Neural cell (in vitro differentiated cells): ENCODE measurements around the gene CNST. TPM values are rescaled to one million over a fixed set of nuclear protein-coding genes. Genes with fewer than 3 reads are reported as not detected.

Experiments used
- H2AFZ ChIP-seq: fragments of 200-600, 300-800 bp; sonication (generic), shearing (Covaris generic); 2 replicates; pipeline ENCODE4 v1.6.0; 2014; ENCODE audit warnings: low read depth, mild to moderate bottlenecking, antibody characterized with exemption, low read length, moderate library complexity
- H3F3A ChIP-seq: fragments of 200-600 bp; shearing (Covaris generic); 2 replicates; pipeline ENCODE4 v1.6.1; 2016; ENCODE audit warnings: mild to moderate bottlenecking, moderate library complexity, mixed read lengths, antibody characterized with exemption, low read length; ENCODE audit not compliant: insufficient read depth, poor library complexity, severe bottlenecking
- H3K27ac ChIP-seq: fragments of 200-600, 300-800 bp; sonication (generic), shearing (Covaris generic); 2 replicates; pipeline ENCODE4 v1.5.1; 2014; ENCODE audit warnings: mild to moderate bottlenecking, low read length, moderate library complexity
- H3K27me3 ChIP-seq: fragments of 300-800, 200-600 bp; sonication (generic), shearing (Covaris generic); 2 replicates; pipeline ENCODE4 v1.6.0; 2014; ENCODE audit warnings: mild to moderate bottlenecking, low read depth, low read length, moderate library complexity; ENCODE audit not compliant: insufficient read depth
- H3K36me3 ChIP-seq: fragments of 300-800, 200-600 bp; sonication (generic), shearing (Covaris generic); 2 replicates; pipeline ENCODE4 v1.5.1; 2014; ENCODE audit warnings: mild to moderate bottlenecking, antibody characterized with exemption, low read length, moderate library complexity; ENCODE audit not compliant: insufficient read depth
- H3K4me2 ChIP-seq: fragments of 300-800, 200-600 bp; sonication (generic), shearing (Covaris generic); 2 replicates; pipeline ENCODE4 v1.6.0; 2014; ENCODE audit warnings: mild to moderate bottlenecking, low read length
- H3K4me3 ChIP-seq: fragments of 300-800, 200-600 bp; sonication (generic), shearing (Covaris generic); 2 replicates; pipeline ENCODE4 v1.5.1; 2014; ENCODE audit warnings: mild to moderate bottlenecking, low read length, moderate library complexity
- H3K79me2 ChIP-seq: fragments of 200-600 bp; shearing (Covaris generic); replicated peaks from 2 replicates; pipeline ENCODE4 v1.6.0; 2014; ENCODE audit warnings: mild to moderate bottlenecking, low read length, moderate library complexity; ENCODE audit not compliant: insufficient read depth
- H3K9ac ChIP-seq: fragments of 300-800, 200-600 bp; sonication (generic), shearing (Covaris generic); 2 replicates; pipeline ENCODE4 v1.6.1; 2016; ENCODE audit warnings: mild to moderate bottlenecking, low read length, mixed read lengths
- H3K9me2 ChIP-seq: fragments of 200-600 bp; shearing (Covaris generic); 2 replicates; pipeline ENCODE4 v1.6.1; 2016; ENCODE audit warnings: mild to moderate bottlenecking, low read length, mixed read lengths; ENCODE audit not compliant: insufficient read depth
- H3K9me3 ChIP-seq: fragments of 200-600, 300-800 bp; sonication (generic), shearing (Covaris generic); 2 replicates; pipeline ENCODE4 v1.6.1; 2016; ENCODE audit warnings: mild to moderate bottlenecking, mixed run types, low read length, moderate library complexity, mixed read lengths
- H4K20me1 ChIP-seq: fragments of 200-600 bp; shearing (Covaris generic); 2 replicates; pipeline ENCODE4 v1.6.1; 2016; ENCODE audit warnings: mild to moderate bottlenecking, mixed run types; ENCODE audit not compliant: insufficient read depth
- EP300 ChIP-seq: fragments of 450-650 bp; conservative IDR thresholded peaks from 2 replicates; pipeline ENCODE4 v1.6.1; 2014; ENCODE audit warnings: antibody characterized with exemption, mild to moderate bottlenecking, moderate library complexity; ENCODE audit not compliant: poor library complexity, severe bottlenecking
- EZH2 ChIP-seq: fragments of 200-600, 300-800 bp; shearing (Covaris generic), sonication (generic); IDR thresholded peaks from 2 replicates; pipeline ENCODE4 v1.6.1; 2014; ENCODE audit warnings: antibody characterized with exemption, low read length, borderline replicate concordance, mild to moderate bottlenecking; ENCODE audit not compliant: insufficient read depth, poor library complexity, severe bottlenecking
- MXI1 ChIP-seq: fragments of 450-650 bp; conservative IDR thresholded peaks from 2 replicates; pipeline ENCODE4 v1.6.1; 2014; ENCODE audit warnings: antibody characterized with exemption, mild to moderate bottlenecking; ENCODE audit not compliant: poor library complexity, severe bottlenecking
- POLR2AphosphoS5 ChIP-seq: IDR thresholded peaks from 2 replicates; pipeline ENCODE4 v1.6.1; 2012
- RAD21 ChIP-seq: fragments of 450-650 bp; conservative IDR thresholded peaks from 2 replicates; pipeline ENCODE4 v1.6.1; 2014; ENCODE audit warnings: antibody characterized with exemption, mild to moderate bottlenecking, moderate library complexity
- SMC3 ChIP-seq: fragments of 450-650 bp; conservative IDR thresholded peaks from 2 replicates; pipeline ENCODE4 v1.6.1; 2014; ENCODE audit warnings: antibody characterized with exemption, mild to moderate bottlenecking, moderate library complexity; ENCODE audit not compliant: poor library complexity
- TAF1 ChIP-seq: IDR thresholded peaks from 2 replicates; pipeline ENCODE4 v1.6.1; 2012; ENCODE audit warnings: low read depth
- polyA plus RNA-seq: library from polyadenylated mRNA; depleted of rRNA; stranded (reverse); fragments of >200 nt; gene quantifications from 2 replicates; pipeline ENCODE4 v1.2.3, GENCODE V29; 2014
- TF ChIP-seq, protein P1 (sequence below): IDR thresholded peaks from 2 replicates; pipeline ENCODE4 v1.6.1; 2012; ENCODE audit warnings: borderline replicate concordance
- TF ChIP-seq, protein P2 (sequence below): fragments of 450-650 bp; IDR thresholded peaks from 2 replicates; pipeline ENCODE4 v1.5.1; 2014; ENCODE audit warnings: antibody characterized with exemption, mild to moderate bottlenecking, moderate library complexity; ENCODE audit not compliant: poor library complexity, severe bottlenecking

CNST gene
- polyA plus RNA-seq, 1 donor from 2014 or later, result 26.3 TPM

DNA sequence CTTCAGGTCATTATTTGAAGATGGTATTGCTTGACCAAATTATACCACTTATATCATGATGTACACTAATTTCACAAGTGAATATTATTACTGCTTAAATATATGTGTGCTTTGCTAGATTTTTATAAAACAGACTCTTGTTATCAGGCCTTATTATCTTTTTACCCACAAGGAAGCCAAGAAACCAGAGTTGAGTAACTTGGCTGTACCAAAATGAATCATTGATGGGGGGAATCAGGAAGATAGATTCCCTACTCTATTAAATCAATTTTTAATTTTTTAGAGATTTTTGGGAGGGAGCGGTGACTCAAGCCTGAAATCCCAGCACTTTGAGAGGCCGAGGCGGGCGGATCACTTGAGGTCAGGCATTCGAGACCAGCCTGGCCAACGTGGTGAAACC is 141.9 kb downstream of the CNST start:
- TF ChIP-seq, protein P1, sequence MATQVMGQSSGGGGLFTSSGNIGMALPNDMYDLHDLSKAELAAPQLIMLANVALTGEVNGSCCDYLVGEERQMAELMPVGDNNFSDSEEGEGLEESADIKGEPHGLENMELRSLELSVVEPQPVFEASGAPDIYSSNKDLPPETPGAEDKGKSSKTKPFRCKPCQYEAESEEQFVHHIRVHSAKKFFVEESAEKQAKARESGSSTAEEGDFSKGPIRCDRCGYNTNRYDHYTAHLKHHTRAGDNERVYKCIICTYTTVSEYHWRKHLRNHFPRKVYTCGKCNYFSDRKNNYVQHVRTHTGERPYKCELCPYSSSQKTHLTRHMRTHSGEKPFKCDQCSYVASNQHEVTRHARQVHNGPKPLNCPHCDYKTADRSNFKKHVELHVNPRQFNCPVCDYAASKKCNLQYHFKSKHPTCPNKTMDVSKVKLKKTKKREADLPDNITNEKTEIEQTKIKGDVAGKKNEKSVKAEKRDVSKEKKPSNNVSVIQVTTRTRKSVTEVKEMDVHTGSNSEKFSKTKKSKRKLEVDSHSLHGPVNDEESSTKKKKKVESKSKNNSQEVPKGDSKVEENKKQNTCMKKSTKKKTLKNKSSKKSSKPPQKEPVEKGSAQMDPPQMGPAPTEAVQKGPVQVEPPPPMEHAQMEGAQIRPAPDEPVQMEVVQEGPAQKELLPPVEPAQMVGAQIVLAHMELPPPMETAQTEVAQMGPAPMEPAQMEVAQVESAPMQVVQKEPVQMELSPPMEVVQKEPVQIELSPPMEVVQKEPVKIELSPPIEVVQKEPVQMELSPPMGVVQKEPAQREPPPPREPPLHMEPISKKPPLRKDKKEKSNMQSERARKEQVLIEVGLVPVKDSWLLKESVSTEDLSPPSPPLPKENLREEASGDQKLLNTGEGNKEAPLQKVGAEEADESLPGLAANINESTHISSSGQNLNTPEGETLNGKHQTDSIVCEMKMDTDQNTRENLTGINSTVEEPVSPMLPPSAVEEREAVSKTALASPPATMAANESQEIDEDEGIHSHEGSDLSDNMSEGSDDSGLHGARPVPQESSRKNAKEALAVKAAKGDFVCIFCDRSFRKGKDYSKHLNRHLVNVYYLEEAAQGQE, result no peak
- TF ChIP-seq RAD21 (no peak), EZH2 (no peak), MXI1 (no peak), SMC3 (no peak), POLR2AphosphoS5 (no peak), EP300 (no peak), TAF1 (no peak)
- TF ChIP-seq, protein P2, sequence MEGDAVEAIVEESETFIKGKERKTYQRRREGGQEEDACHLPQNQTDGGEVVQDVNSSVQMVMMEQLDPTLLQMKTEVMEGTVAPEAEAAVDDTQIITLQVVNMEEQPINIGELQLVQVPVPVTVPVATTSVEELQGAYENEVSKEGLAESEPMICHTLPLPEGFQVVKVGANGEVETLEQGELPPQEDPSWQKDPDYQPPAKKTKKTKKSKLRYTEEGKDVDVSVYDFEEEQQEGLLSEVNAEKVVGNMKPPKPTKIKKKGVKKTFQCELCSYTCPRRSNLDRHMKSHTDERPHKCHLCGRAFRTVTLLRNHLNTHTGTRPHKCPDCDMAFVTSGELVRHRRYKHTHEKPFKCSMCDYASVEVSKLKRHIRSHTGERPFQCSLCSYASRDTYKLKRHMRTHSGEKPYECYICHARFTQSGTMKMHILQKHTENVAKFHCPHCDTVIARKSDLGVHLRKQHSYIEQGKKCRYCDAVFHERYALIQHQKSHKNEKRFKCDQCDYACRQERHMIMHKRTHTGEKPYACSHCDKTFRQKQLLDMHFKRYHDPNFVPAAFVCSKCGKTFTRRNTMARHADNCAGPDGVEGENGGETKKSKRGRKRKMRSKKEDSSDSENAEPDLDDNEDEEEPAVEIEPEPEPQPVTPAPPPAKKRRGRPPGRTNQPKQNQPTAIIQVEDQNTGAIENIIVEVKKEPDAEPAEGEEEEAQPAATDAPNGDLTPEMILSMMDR, result no peak
- no peaks in the 10 kb centered on the region for H3F3A ChIP-seq
- H3K9me2 ChIP-seq, result no peaks in the 10 kb centered on the region
- no peaks in the 10 kb centered on the region for H3K9me3 ChIP-seq
- H2AFZ ChIP-seq, result no peak overlapping the region
- H3K27ac ChIP-seq, result no peak overlapping the region
- no peaks in the 10 kb centered on the region for H4K20me1 ChIP-seq
- H3K79me2 ChIP-seq, result no peaks in the 10 kb centered on the region
- H3K27me3 ChIP-seq, result no peaks in the 10 kb centered on the region
- H3K4me3 ChIP-seq, result no peak overlapping the region
- no peaks in the 10 kb centered on the region for H3K36me3 ChIP-seq
- H3K9ac ChIP-seq, result no peak overlapping the region
- no peak overlapping the region for H3K4me2 ChIP-seq

DNA sequence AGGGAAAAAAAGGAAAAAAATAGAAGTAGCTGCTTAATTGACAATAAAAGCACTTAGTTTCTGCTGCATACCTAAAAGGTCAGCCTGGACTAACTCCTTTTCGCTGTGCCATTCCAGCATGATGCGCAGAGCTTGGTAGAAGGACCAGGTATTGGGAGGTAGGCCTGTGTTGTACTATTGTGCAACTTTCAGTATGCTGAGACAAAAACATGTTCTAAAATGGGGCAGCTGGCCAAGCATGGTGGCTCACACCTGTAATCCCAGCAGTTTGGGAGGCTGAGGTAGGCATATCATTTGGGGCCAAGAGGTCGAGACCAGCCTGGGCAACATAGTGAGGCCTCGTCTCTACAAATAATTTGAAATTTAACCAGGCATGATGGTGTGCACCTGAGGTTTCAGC is 142.9 kb downstream of the CNST start:
- Histone ChIP-seq H3K4me2 (no peak overlapping the region), H3K79me2 (no peaks in the 10 kb centered on the region), H3K4me3 (no peak overlapping the region), H3K9me3 (no peaks in the 10 kb centered on the region), H3K27me3 (no peaks in the 10 kb centered on the region), H3F3A (no peaks in the 10 kb centered on the region), H3K27ac (no peak overlapping the region), H3K9ac (no peak overlapping the region), H4K20me1 (no peaks in the 10 kb centered on the region), H3K36me3 (no peaks in the 10 kb centered on the region), H3K9me2 (no peaks in the 10 kb centered on the region), H2AFZ (no peak overlapping the region)
- TF ChIP-seq TAF1, result no peak
- no peak for TF ChIP-seq POLR2AphosphoS5

DNA sequence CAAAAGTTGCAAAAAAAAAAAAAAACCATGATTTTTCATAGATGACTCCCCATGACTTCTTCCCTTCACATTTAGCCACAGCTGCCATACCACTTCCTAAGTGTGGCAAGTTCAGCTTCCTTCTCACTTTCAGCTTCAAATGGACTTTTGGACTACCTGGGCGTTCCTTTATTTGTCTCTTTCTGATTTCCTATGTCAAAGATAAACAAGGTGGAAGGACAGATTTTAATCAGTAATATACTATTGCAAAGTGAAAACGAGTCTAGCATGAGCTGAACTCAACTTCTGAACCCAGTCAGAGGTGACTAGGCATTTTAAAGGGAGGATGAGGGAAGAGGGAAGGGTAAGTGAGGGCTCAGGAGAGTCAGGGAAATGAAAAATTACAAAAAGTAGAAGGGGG is 143.6 kb downstream of the CNST start:
- Histone ChIP-seq H2AFZ (no peak overlapping the region), H3F3A (no peaks in the 10 kb centered on the region), H3K36me3 (no peaks in the 10 kb centered on the region), H3K4me3 (no peak overlapping the region), H3K27me3 (no peaks in the 10 kb centered on the region), H4K20me1 (no peaks in the 10 kb centered on the region), H3K4me2 (no peak overlapping the region), H3K79me2 (no peaks in the 10 kb centered on the region), H3K9me3 (no peaks in the 10 kb centered on the region), H3K27ac (no peak overlapping the region), H3K9me2 (no peaks in the 10 kb centered on the region), H3K9ac (no peak overlapping the region)
- no peak for TF ChIP-seq SMC3
- no peak for TF ChIP-seq EP300
- TF ChIP-seq MXI1, result no peak
- TF ChIP-seq RAD21, result no peak
- TF ChIP-seq, protein P2, result no peak
- TF ChIP-seq EZH2, result no peak
- no peak for TF ChIP-seq POLR2AphosphoS5
- TF ChIP-seq, protein P1, result no peak
- TF ChIP-seq TAF1, result no peak
